Activated T-cell treated with anti-CD3 and anti-CD28 coated beads for 4 hours (primary cell): ENCODE data around the gene ATIC.
"Not testable (repeated sequence)": the region's sequence is repeated elsewhere in the genome, so short reads cannot be mapped to it uniquely, and the experiment has no call there.

Experiments used
- DNase-seq: peaks from one replicate; pipeline ENCODE4 v3.0.0-alpha.2; 2020

ATIC gene

DNA sequence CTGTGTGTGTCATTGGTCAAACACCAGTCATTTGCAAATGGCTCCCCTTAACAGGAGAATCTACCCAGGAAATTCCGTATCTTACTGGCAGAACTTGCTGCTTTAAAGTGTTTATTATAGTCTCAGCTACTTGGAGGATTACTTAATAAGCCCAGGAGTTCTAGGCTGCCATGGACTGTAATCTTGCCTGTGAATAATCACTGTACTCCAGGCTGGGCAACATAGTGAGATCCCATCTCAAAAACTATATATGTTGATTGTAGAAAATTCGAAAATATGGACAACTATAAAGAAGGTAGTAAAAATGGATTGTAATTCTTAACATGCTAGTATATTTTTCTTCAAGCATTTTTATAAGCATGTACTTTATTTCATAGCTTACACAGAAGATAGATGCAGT lies 4.5 kb downstream of the ATIC start:
- no peak for DNase-seq

DNA sequence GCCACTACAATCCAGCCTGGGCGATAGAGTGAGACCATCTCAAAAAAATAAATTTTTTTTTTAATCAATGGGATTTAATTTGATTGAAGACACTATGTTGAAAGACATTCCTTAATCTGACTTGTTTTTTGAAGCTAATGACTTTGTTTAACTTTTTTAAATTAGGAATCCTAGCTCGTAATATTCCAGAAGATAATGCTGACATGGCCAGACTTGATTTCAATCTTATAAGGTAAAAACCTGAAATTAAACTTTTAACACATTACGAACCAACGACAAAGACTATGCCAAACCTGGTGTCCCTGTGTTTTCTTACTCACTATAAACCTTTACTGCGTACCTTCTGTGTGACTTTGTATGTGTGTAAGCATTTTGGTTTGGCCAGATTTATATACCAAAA lies 7.6 kb downstream of the ATIC start:
- no peak for DNase-seq

DNA sequence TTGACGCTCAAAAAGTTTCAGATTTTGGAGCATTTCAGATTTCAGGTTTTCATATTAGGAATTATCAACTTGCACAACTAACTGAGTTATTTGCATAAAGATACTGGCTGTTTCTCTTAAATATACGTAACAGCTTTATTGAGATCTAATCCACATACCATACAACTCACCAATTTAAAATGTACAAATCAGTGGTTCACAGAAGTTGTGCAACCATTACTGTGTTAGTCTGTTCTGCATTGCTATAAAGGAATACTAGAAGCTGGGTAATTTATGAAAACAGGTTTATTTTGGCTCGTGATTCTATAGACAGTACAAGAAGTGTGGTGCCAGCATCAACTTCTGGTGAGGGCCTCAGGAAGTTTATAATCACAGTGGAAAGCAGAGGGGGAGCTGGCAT lies 8.2 kb downstream of the ATIC start:
- DNase-seq, result no peak

DNA sequence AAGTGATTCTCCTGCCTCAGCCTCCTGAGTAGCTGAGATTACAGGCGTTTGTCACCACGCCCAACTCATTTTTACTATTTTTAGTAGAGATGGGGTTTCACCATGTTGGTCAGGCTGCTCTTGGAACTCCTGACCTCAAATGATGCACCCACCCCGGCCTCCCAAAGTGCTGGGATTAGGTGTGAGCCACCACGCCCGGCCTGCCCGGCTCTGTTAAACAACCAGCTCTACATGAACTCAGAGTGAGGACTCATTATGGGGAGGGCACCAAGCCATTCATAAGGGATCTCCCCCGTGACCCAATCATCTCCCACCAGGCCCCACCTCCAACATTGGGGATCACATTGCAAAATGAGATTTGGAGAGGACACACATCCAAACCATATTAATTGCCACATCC lies 8.8 kb downstream of the ATIC start:
- no peak for DNase-seq

DNA sequence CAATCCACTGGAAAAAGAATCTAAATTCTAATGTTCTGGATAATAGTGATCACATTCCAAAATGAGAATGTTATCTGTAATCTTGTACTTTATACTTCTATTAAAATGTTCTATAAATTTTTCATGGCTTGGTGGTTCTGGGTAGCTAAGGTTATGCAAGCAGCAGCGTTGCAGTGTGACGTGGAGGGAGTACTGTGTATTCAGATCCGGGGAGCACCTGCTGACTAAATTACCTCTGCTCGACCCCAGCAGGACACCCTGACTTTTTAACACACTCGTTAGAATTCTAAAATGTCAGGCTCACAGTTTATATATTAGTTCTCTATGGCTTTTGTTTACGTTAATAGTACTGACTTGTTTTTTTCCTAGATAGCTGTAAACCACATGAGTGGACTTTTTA lies 13.0 kb downstream of the ATIC start:
- DNase-seq, result no peak

DNA sequence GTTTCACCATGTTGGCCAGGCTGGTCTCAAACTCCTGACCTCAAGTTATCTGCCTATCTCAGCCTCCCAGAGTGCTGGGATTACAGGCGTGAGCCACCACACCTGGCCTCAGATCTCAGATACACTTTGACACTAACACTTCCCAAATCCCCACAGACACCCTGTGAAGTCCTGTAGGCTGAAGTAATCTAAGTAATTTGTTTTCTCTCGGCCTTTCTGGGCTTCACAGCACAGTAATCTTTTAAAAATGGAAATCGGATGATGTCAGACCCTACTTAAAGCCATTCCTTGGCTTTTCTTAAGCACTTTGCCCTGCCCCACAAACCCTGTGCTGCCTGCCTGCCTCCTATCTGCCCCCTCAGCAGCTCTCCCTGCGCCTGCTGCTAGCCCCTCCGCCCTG lies 16.2 kb downstream of the ATIC start:
- no peak for DNase-seq

DNA sequence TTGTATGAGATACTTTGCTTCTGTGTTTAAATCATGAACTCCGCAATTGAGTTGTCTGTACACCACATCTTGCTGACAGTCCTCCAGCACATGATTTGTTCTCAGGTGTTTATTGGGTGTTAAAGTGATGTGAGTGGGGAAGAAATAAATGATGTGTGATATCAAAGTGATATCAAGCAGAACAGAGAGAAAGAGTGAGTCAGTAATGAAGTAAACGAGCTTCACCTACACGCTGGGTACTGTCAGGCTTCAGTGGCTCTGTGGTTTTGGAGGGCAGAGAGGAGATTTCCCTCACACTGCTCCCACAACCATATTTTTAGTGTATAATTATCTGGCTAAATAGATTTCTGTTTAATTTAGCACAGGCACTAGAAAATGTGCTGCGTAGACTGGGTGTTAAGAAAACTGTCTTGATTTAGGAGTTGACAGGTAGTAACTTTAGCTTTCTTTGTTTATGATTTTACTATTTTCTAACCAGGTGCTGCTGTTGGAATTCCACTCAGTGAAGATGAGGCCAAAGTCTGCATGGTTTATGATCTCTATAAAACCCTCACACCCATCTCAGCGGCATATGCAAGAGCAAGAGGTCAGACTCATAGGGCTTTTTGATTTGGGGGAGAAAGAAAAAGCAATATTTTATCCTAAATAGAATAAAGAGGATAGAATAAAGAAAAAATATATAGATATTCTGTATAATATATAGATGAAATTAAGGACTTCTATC lies 21.2 kb downstream of the ATIC start:
- DNase-seq, result no peak

DNA sequence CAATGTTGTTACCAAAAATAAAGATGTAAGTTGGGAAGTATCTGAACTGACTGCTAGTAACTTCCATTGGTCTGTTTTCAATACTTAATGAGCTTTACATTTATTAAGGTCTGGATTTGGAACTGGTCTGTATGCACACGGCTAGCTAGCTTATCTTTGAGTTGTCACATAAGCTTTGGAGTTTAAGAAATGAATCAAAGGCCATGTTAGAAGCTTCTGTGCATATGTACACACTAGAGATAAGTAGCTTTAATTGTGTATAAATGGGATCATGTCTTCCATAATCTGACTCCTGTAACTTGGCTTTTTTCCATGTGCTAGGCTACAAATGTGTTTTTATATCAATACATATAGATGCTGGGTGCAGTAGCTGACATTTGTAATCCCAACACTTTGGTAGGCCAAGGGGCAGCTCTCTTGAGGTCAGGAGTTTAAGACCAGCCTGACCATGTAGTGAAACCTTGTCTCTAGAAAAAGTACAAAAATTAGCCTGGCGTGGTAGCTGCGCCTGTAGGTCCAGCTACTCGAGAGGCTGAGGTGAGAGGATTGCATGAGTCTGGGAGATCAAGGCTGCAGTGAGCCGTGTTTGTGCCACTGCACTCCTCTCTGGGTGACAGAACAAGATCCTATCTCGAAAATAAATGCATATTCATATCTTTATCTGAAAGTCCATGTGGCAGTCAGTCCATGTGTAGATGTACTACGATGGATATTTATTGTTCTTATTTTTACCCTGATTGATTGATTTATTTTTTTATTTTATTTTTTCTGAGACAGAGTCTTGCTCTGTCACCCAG lies 27.2 kb downstream of the ATIC start:
- DNase-seq, result no peak

DNA sequence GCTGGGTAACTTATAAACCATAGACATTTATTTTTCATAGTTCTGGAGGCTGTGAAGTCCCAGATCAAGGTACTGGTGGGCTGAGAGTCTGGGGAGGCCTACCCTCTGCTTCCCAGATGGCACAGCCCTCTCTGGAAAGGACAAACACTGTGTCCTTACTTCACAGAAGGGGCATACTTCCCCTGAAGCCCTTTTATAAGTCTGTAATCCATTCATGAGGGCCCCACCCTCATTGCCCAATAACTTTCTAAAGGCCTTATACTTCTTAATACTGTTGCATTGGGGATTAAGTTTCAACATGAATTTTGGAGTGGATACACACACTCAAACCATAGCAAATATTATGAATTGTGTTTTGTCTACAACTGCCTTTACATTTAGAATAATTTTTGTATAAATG lies 36.0 kb downstream of the ATIC start:
- DNase-seq, result no peak

DNA sequence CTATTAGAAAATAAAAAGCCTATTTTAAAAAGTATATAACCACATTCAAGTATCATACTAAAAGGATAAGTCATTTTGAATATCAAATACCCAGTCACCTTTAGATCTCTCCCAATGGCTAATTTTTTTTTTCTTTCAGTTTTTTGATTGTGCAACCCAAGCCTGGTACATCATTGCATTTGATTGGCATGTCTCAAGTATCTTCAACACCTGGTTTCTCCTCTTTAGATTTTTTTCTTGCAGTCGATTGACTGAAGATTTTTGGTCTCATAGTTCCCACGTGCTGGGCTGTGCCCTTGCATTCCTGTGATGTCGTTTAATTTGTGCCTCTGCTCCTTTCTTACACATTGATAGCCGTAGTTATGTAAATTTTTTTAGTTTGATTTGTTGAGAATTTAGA lies 40.7 kb downstream of the ATIC start:
- no peak for DNase-seq

DNA sequence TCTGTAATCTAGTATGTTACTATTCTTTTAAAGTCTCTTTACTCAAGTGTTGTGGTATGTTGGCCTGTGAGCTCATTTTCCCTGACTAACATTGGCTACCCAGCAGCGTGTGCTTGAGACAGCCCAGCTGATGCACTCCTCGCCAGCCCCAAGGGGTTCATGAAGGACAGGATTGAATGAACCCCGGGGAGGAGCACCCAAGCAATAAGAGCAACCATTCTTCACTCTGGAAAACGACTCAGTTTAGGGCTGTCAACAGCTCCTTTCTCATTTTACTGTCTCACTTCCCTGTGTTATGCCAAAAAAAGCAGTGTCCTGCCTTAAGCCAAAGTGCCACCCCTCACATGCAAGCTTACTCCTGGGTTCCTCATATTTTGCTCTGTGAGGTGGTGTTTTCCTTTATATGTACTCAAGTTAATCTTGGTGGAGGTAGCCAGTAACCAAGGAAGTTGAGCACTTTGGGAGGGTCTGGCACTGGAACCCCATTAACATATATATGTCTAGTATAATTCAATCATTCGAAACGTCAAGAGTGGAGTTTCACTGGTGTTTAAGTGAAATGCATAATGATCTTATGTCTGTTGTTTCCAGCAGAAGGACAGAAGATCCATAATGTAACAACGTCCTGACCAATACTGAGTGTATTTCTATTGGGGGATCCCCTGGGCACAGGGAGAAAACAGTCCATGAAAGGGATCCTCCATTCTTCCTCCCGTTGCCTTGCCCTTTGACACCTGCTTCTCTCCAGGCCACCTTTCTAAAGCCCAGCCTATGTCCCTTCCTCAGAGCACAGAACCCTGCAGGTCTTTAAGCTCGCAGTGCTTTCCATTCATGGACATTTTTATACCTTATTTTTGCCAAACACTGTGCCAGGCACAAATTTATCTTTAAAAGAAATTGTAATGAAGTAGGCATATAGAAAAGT lies 43.2 kb downstream of the ATIC start:
- no peak for DNase-seq

DNA sequence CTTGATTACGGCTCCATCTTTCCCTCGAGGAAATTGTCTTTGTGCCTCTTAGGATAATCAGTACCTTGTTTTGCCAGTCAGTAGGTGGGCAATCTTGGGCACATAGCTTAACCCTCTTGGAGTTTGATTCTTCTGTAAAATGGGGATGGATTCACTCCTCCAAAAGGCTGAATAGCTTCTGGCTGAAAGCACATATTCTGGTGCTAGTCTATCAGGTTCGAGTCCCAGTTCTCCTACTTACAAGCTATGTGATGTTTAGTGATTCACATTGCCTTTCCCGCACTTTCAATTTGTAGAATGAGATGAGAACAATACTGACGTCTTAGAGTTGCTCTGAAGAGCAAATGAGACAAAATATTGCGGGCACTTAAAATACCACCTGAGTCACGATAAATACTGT lies 43.9 kb downstream of the ATIC start:
- no peak for DNase-seq

DNA sequence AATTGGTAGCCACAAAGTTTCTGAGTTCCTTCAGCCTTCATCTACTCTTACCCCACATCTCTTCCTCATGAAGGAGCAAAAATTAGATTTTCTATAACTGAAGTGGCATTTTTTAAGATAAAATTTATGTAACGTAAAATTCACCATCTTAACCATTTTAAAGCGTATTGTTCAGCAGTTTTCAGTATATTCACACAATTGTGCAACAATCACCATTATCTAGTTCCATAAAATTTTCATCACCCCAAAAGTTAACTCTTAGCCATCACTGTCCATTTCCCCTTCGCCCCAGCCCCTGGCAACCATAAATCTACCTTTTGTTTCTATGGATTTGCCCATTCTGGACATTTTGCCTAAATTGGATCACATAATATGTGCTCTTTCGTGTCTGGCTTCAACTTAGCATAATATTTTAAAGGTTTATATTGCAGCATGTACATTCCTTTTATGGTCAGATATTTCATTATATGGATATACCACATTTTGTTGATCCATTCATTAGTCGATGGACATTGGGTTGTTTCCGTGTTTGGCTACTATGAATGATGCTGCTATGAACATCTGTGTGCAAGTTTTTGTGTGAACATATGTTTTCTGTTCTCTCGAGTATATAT lies 44.6 kb downstream of the ATIC start:
- no peak for DNase-seq

DNA sequence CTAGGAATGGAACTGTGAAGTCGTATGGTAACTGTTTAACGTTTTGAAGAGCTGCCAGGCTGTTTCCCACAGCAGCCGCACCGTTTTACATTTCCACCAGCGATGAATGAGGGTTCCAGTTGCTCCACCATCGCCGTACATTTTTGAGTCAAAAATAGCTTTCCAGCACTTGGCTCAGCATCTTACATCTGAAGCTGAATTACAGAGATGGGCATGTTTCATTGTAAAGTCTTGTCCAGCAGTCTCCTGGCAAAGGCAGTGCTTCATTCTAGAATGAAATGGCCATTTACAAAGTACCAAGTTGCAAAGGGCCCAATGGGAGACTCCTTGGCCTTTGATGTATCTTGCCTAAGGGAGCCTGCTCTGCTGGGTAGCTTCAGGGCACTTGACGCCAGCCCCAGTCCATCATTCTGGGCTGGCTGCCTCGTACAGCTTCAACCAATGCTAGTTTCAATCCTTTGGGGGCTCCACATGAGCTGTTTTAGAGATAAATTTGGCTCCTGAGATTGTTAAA lies 45.1 kb downstream of the ATIC start:
- no peak for DNase-seq

DNA sequence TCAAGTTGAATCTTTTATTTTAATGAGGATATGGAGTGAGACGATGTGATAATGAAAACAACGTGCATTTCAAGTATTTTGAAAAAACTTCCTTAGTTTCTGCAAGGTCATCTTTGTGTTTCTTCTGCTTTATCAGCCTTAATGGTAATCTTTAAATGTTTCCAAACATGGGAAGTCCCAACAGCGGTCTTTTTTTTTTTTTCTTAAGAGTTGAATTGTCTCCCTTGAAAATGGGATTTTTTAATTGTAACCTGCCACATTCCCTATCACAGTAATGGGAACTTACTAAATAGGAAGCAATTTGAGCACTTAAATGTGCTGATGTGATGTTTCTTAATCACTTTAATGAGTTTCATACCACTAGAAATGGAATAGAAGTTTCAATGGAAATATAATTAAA lies 45.8 kb downstream of the ATIC start:
- DNase-seq, result no peak

DNA sequence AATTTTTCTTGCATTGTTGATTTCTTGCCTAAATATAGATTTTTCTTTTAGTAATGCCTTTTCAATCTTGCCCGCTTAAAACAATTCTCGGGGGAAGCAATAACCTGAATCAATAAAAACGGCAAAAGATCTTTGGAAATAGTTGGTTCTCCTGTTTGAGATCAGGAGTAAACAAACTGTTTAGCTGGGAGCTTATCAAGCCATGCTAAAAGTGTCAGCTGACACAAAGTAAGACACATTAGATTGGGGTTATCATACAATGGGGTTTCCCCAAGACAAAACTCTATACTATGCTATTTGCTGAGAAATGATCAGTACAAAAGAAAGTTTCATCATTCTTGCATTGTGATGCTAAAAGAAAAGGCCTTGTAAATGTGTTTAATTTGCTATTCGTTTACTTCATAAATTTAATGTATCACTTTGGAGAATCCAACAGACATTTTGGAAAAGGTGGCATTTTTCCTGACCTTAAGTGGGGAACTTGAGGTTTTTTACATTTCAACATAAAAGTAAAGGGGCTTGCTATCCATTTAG lies 46.5 kb downstream of the ATIC start:
- DNase-seq, result no peak

DNA sequence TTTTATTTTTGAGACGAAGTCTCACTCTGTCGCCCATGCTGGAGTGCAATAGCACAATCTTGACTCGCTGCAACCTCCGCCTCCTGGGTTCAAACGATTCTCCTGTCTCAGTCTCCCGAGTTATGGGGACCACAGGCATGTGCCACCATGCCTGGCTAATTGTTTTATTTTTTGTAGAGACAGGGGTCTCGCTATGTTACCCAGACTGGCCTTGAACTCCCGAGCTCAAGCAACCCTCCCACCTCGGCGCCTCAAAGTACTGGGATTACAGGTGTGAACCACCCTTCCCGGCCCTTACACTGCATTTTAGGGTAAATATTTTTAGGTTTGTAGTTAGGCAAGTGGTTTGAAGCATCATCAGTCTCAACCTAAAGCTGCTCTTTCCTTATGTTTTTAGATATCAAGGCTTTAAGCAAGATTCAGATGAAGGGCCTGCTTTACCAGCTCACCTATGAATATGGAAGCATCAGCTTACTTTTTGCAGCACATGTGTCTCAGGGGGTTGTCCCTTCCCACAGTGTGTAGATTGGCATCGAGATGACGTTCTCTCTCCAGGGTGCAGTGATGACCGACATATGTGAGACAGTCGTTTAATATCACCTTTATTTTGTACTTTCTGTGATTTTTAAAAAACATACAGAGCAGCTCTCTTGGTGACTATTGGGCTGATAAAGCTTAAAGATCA lies 47.2 kb downstream of the ATIC start:
- DNase-seq, result no peak

DNA sequence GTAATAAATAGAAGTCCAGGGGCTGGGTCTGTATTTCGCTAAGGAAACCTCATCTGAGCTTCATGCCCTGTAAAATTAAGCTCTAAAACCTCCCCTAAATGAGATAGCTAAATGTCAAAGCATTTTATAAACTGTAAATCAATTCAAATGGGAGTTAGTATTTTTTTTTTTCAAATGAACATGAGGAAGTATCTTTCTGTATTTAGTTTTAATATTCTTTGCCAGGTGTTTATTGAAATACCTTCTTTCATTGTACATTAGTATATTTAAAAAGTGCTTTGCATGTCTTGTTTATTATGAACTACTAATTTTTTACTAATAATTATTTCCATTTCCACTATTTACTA lies 47.7 kb downstream of the ATIC start:
- no peak for DNase-seq

DNA sequence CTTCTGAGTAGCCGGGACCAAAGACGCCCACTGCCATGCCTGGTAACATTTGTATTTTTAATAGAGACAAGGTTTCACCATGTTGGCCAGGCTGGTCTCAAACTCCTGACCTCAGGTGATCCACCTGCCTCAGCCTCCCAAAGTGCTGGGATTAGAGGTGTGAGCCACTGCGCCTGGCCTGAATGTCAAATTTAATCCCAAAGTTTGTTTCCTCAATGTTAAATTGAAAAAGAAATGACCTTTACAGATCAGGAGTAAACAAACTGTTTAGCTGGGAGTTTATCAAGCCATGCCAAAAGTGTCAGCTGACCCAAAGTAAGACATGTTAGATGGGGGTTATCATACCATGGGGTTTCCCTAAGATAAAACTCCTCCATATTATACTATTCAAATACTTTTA lies 48.2 kb downstream of the ATIC start:
- DNase-seq, result not testable (repeated sequence)

DNA sequence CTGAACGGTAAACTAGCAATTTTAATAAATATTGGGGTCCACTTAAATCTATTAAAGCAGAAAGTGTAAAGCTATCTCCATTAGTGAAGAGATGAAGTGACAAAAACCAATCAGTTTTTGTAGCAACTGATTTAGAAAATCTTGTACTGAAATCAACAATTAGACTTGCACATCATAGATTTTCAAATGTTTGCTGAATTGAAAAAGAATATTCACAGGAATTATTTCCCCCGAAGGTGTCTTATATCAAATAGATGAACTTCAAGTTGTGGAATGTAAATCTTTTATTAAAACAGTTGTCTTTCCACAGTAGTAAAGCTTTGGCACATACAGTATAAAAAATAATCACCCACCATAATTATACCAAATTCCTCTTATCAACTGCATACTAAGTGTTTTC lies 48.7 kb downstream of the ATIC start:
- DNase-seq, result no peak

DNA sequence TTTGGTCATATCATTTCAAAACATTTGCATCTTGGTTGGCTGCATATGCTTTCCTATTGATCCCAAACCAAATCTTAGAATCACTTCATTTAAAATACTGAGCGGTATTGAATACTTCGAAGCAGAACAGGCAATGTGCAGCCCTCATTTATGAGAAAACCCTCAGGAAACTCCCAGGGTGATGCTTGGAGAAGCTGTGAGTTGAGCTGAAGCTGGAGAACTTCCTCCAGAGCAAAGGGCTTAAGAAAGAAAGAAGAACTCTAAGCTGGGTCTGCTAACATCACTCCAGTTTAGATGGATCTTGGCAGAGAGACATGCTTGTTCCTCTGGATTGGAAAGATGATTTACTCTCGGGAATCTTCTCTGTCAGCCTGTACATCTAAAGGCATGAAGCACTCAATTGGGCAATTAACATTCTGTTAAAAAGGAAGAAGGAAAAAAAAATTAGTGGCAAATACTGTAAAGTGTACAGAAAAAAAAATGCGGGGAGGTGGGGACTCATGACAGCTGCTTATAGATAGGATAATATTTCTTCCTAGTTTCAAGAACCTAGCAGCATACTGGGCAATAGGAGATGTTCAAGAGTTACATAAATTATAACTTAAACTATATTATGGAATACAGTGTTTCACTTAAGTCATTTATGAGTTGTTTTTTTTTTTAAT lies 49.5 kb downstream of the ATIC start:
- no peak for DNase-seq
